ENCODE data around the gene TALDO1. TPM values are rescaled to one million over a fixed set of nuclear protein-coding genes. Genes with fewer than 3 reads are reported as not detected.

Gene TALDO1
- total RNA-seq, 1 experiment from 2014 or later, result 268 TPM

- Histone ChIP-seq H3K56ac (ENCODE audit: insufficient read length, low read depth, low read length) (no peak overlapping the region), H4K20me1 (ENCODE audit: control insufficient read depth, insufficient read depth, insufficient read length) (no peaks in the 10 kb centered on the region), H2BK120ac (ENCODE audit: low read depth, low read length, poor library complexity, severe bottlenecking) (no peak overlapping the region), H3K27me3 (ENCODE audit: insufficient read depth, low read length) (no peaks in the 10 kb centered on the region), H4K91ac (ENCODE audit: insufficient read length, low read depth, low read length) (no peak overlapping the region), H4K5ac (ENCODE audit: insufficient read length, low read depth, low read length) (no peak overlapping the region), H3K4me2 (ENCODE audit: insufficient read depth, insufficient read length, low read length) (no peak overlapping the region), H2AK5ac (ENCODE audit: insufficient read length, low read length) (no peak overlapping the region), H3K4me1 (ENCODE audit: insufficient read depth, low read length) (no peaks in the 10 kb centered on the region; the same call in 1 of the 2 replicates), H2BK20ac (ENCODE audit: low read depth, low read length, poor library complexity, severe bottlenecking) (no peak overlapping the region), H4K8ac (replicated peaks; ENCODE audit: insufficient read length, low read depth, low read length) (no peak overlapping the region), H2BK15ac (ENCODE audit: low read depth, low read length) (no peak overlapping the region), H2BK5ac (ENCODE audit: insufficient read length, low read length) (no peak overlapping the region), H3K4ac (ENCODE audit: low read depth, low read length) (no peak overlapping the region), H3K14ac (ENCODE audit: insufficient read depth, low read length) (no peak overlapping the region; the same call in 1 of the 2 replicates), H3T11ph (ENCODE audit: low read length) (no peak overlapping the region), H2AFZ (ENCODE audit: low read length) (no peak overlapping the region), H3K23me2 (ENCODE audit: insufficient read length, low read depth, low read length, poor library complexity, severe bottlenecking) (peaks cover 17% of the 10 kb centered on the region), H3K18ac (ENCODE audit: insufficient read length, low read depth, low read length) (no peak overlapping the region), H3K23ac (ENCODE audit: insufficient read length, low read depth, low read length) (no peak overlapping the region), H3K9me3 (ENCODE audit: control insufficient read depth, low read depth, low read length) (no peaks in the 10 kb centered on the region), H3K79me1 (ENCODE audit: insufficient read depth, low read depth, low read length, poor library complexity, severe bottlenecking) (peaks cover 12% of the 10 kb centered on the region), H3K79me2 (ENCODE audit: insufficient read depth, low read length) (peaks cover 4% of the 10 kb centered on the region; the same call in 1 of the 2 replicates), H3K27ac (ENCODE audit: insufficient read length, low read depth, low read length) (no peak overlapping the region), H2BK12ac (ENCODE audit: insufficient read length, low read depth, low read length) (no peak overlapping the region), H3K9ac (ENCODE audit: extremely low read depth, insufficient read length, low read length) (no peak overlapping the region)
- Mint-ChIP-seq H3K4me1 (peaks cover 15 to 22% of the 10 kb centered on the region in 2 experiments), H3K27ac (0 out of 7 replicates have a peak overlapping the region, but pooled peaks of 1 of the 3 experiments have one; percentile 50), H3K36me3 (ENCODE audit: insufficient read depth in 1 of 3, low read depth in 3 of 3) (peaks cover 2 to 24% (median 18%) of the 10 kb centered on the region in 3 experiments; a peak in 6 of 7 replicates), H3K27me3 (ENCODE audit: low read depth) (no peaks in the 10 kb centered on the region), H3K4me3 (peak overlapping the region; percentile 82 to 91), H3K9me3 (no peaks in the 10 kb centered on the region)
- peak; percentile 11; the same call in 1 of the 3 replicates for TF ChIP-seq CTCF (conservative IDR thresholded peaks at IDR 0.05)
- DNase-seq, result peak; percentile 33
- WGBS (ENCODE audit: extremely low coverage, insufficient read length, low lambda C conversion rate), result no CpG with 5 or more reads among the region's 20 CpGs
Measured at GRCh38 chr11:774873-775592, 27.8 kb downstream of the TALDO1 start.

Data from H9 (cell line).